ENCODE results near the gene DDX42.
"Not testable (repeated sequence)": the region's sequence is repeated elsewhere in the genome, so short reads cannot be mapped to it uniquely, and the experiment has no call there.

Gene DDX42

GRCh38 chr17:63780507-63780906, 6.5 kb downstream of the DDX42 start:
- DNase-seq = peak; percentile 32

GRCh38 chr17:63780928-63781327, 7.0 kb downstream of the DDX42 start:
- DNase-seq = no peak

DNA sequence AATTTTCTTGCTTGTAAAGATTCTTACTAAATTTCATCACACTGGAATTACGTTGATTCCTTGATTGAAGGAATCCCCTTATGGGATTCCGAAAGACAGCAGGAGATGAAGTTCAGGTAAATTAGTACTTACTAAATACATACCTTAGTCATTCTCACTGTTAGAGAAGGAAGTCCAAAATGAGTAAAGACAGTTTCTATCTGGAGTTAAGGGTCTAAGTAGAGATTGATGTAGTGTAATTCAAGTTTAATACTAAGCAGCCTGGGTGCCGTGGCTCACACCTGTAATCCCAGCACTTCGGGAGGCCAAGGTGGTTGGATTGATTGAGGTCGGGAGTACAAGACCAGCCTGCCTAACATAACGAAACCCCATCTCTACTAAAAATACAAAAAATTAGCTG, 9.6 kb downstream of the DDX42 start:
- no peak for DNase-seq

- DNase-seq = no peak
Observed at GRCh38 chr17:63785556-63785955, 11.6 kb downstream of the DDX42 start.

- DNase-seq = no peak
Observed at GRCh38 chr17:63786117-63786516, 12.1 kb downstream of the DDX42 start.

DNA sequence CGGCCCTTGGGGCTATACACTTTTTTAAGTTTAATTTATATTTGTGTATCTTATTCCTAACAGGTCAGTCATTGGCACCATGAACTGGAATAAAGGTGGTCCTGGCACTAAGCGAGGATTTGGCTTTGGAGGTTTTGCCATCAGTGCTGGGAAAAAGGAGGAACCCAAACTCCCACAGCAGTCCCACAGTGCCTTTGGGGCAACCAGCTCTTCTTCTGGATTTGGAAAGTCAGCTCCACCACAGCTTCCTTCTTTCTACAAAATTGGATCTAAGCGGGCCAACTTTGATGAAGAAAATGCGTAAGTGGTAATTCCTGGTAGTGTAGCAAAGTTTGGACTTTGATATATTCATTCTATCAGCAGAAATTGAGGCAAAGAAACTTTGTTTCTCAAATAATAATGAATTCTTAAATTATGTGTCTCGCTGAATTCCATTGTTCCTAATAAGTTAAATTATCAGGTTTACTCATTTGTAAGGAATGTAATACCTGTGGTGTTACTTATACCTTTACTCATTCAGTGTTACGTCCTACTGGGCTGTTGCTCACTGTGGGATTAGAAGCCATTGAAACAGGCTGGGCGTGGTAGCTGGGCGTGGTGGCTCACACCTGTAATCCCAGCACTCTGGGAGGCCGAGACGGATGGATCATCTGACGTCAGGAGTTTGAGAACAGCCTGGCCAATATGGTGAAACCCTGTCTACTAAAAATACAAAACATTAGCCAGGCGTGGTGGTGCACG, 13.2 kb downstream of the DDX42 start:
- no peak for DNase-seq

- no peak for DNase-seq
Observed at GRCh38 chr17:63790057-63790456, 16.1 kb downstream of the DDX42 start.

DNA sequence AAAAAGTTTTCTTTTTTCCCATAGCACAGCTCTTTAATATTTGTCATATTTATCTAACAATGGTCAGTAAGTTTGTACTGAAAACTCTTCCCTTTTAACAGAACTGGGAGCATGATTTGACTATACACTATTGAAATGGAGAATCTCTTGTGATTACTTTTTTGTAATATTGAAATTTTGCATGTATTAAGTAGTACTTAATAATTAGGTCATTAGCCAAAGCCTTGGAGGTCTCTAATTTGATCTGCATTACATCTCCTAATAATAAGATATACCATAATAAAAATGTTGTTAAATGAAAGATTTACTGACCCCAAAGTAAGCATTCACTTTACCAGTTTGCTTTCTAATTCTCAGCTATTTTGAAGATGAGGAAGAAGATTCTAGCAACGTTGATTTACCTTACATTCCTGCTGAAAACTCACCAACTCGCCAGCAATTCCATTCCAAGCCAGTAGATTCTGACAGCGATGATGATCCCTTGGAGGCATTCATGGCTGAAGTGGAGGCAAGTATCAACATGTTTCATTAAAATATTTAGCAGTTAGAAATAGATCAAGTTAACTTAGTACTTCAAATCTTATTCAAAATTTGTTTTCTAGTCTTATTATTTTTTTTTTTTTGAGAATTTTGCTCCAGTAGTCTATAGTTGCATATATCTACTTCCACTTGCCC, 18.2 kb downstream of the DDX42 start:
- no peak for DNase-seq

DNA sequence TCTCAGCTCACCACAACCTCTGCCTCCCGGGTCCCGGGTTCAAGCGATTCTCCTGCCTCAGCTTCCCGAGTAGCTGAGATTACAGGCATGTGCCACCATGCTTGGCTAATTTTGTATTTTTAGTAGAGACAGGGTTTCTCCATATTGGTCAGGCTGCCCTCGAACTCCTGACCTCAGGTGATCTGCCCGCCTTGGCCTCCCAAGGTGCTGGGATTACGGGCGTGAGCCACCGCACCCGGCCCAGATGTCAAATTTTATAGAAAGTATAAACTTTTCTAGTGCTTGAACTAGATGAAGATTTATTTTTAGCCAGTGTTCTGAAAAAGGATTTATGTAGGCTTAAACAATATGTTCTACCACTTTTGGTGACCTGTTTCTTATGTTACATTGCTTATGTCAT, 22.4 kb downstream of the DDX42 start:
- not testable (repeated sequence) for DNase-seq

DNA sequence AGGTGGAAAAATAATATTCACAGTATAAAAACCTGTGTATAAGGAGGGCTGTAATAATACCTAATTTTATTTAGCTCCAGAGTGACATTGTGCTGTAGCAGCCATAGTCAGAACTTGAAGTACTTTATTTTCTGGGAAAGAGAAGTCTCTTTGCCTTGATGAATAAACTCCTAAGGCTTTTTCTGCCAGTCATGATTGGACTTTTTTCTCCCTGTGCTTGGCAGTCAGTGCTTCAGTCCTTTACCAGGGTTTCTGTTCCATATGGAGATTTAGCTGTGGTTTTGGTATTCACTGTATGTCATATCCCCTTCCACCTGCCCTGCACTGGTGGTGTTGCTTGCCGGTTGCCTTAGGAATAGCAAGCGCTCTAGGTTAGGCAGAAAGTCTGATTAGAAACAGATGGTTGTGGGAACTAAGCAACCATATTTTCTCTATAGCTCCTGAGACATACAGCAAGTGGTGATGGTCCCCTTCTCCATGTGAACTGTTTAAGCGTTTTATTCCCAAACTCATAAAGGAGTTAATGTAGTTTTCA, 24.7 kb downstream of the DDX42 start:
- no peak for DNase-seq

GRCh38 chr17:63800783-63801182, 26.8 kb downstream of the DDX42 start:
- no peak for DNase-seq

GRCh38 chr17:63804328-63804727, 30.4 kb downstream of the DDX42 start:
- no peak for DNase-seq

DNA sequence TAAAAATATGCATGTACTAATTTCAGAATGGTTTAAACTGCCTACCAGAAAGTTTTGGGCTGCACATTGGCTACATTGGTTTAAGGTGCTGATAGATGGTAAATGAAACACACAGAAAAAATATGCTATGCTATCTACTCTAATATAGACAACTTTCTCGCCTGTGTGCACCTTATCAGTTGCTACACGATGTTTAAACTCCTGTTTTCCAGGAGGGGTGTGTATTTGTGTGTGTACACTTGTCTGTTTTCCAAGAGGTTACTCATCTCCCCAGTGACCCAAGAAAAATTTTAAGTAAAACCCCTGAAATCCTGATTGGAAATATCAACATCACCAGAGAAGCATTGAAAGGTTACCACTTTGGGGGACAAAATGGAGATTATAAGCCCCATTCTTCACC, 31.6 kb downstream of the DDX42 start:
- no peak for DNase-seq

- no peak for DNase-seq
Observed at GRCh38 chr17:63809970-63810369, 36.0 kb downstream of the DDX42 start.

DNA sequence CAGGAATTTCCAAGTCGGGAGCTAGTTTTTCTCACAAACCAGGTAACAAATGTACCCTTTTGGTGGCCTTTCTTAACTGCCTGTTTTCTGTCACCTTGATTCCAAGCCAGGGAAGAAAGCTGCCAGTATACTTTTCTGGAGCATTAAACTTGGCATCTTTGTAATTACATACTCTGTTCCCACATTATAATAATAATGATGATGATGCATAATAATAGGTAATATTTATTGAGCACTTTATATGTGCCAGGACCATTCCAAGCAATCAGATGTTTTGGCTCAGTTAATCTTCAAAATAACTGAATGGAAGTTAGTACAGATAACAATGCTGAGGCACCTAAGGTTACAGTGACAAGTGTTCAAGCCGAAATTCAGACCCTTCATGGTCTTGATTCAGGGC, 42.2 kb downstream of the DDX42 start:
- DNase-seq = no peak

DNA sequence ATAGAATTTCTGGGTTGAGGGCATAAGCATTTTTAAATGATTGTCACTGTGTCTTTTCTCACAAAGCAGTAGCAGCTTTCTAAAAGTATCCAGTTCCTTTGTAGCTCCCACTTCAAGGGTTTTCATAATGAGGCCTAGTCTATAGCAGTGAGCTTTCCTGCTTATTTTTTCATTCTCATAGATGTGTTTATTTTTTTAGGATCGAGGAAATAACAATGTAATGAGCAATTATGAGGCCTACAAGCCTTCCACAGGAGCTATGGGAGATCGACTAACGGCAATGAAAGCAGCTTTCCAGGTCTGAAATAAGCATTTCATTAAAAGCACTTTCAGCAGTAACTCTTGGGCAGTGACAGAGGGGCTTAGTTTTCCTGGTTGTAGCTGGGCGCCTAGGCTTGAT, 42.7 kb downstream of the DDX42 start:
- no peak for DNase-seq

GRCh38 chr17:63817736-63818385, 43.9 kb downstream of the DDX42 start:
- DNase-seq = no peak

DNA sequence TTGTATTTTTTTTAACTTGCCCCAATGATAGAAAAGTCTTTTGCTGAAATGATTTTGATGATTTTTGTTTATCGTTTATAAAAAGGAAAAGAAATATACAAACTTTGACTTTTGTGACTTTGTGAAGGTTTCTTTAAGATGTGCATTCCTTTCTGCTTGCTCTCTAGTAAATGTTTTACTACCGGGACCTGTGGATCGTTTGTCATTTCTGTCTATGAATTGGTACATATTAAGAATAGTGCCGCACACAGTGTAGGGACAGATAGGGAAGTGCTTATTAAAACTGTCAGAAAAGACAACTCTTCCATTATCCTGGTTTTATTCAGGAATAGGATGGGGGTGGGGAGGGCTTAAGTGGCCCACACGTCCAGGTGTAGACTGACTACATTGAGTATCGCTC, 45.2 kb downstream of the DDX42 start:
- DNase-seq = no peak

GRCh38 chr17:63819585-63820537, 45.9 kb downstream of the DDX42 start:
- DNase-seq = no peak

GRCh38 chr17:63820963-63821561, 47.1 kb downstream of the DDX42 start:
- no peak for DNase-seq

GRCh38 chr17:63821804-63822203, 47.8 kb downstream of the DDX42 start:
- no peak for DNase-seq

DNA sequence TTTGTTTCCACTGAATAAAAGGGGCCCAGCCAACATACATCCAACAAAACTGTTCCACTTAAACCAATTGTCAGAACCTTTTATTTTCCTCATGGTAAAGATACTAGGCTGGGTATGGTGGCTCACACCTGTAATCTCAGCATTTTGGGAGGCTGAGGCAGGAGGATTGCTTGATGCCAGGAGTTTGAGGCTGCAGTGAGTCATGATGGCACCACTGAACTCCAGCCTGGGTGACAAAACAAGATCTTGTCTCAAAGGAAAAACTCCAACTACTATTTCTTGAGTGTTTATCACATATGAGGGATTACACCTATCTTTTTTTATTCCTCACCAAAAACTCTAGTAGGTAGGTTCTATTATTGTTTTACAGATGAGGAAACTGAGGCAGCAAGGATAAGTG, 48.6 kb downstream of the DDX42 start:
- DNase-seq = no peak
